HCT116 (cell line): Measurements from ENCODE around the gene TARBP2. TPM values are rescaled to one million over a fixed set of nuclear protein-coding genes. Genes with fewer than 3 reads are reported as not detected.

ENCODE experiments used
- ATAC-seq: fragments of 200-7000 bp; cut with Tn5 transposase; 2 replicates; pipeline ENCODE4 v1.9.1; 2020; ENCODE audit warnings: mild to moderate bottlenecking, moderate library complexity
- BruUV-seq: library from RNA; stranded (reverse); fragments of 400-500 nt; replicated peaks from 2 replicates; lab custom pipeline; 2021; lab: Mats Ljungman, UMichigan
- CTCF ChIA-PET: fragments of 300-600 bp; sonication (Branson Sonifier 250); formaldehyde crosslinking; loops from one replicate; lab custom pipeline; 2021; ENCODE audit warnings: antibody characterized with exemption; lab: Charles Lee
- POLR2A ChIA-PET: fragments of 300-600, 350-600 bp; sonication (Branson Sonifier 250); formaldehyde crosslinking; loops from one replicate; lab custom pipeline; 2021; ENCODE audit warnings: antibody characterized with exemption; lab: Charles Lee
- RAD21 ChIA-PET, 2 experiments: fragments of 300-600 bp; sonication (Branson Sonifier 250); formaldehyde crosslinking; loops; one replicate each; lab custom pipeline; 2023; ENCODE audit warnings: low total read pairs in 2 of 2; ENCODE audit not compliant: uncharacterized antibody in 2 of 2, unreplicated experiment in 2 of 2, low non-redundant PET in 1 of 2; lab: Charles Lee
- DNase-seq: peaks from one replicate; pipeline ENCODE4 v3.0.0-alpha.2; 2010; ENCODE audit warnings: low read depth, low spot score
- H2AFZ ChIP-seq: fragments of 200-600 bp; shearing (Covaris generic), sonication (generic); 2 replicates; pipeline ENCODE4 v1.6.1; 2017; ENCODE audit warnings: low read depth, mixed run types, mixed read lengths, antibody characterized with exemption, low read length; ENCODE audit not compliant: poor library complexity, severe bottlenecking
- H3K27ac ChIP-seq: 2 replicates; pipeline ENCODE4 v1.5.1; 2012; ENCODE audit warnings: low read depth, low read length
- H3K27me3 ChIP-seq: fragments of 200-600 bp; sonication (generic); 2 replicates; pipeline ENCODE4 v1.6.1; 2016; ENCODE audit warnings: mixed run types, low read length, mixed read lengths; ENCODE audit not compliant: insufficient read depth
- H3K36me3 ChIP-seq, 2 experiments: fragments of 200-500 bp in 1 of 2; fragments of 200-600 bp in 1 of 2; sonication (Bioruptor generic) in 1 of 2; sonication (generic) in 1 of 2; 2 replicates each; pipeline versions ENCODE4 v1.5.1 to v1.6.1; 2014 to 2016; ENCODE audit warnings: low read length in 2 of 2, inconsistent platforms in 1 of 2, mixed read lengths in 1 of 2, mixed run types in 1 of 2; ENCODE audit not compliant: insufficient read depth in 2 of 2, control insufficient read depth in 1 of 2
- H3K4me1 ChIP-seq, 2 experiments: fragments of 200-600 bp in 1 of 2; sonication (generic) in 1 of 2; 2 replicates each; pipeline versions ENCODE4 v1.5.1 to v1.6.1; 2012 to 2017; ENCODE audit warnings: low read length in 2 of 2, inconsistent platforms in 1 of 2, mild to moderate bottlenecking in 1 of 2, mixed read lengths in 1 of 2, mixed run types in 1 of 2, moderate library complexity in 1 of 2; ENCODE audit not compliant: insufficient read depth in 2 of 2, control insufficient read depth in 1 of 2
- H3K4me2 ChIP-seq: fragments of 200-600 bp; sonication (generic); 2 replicates; pipeline ENCODE4 v1.6.1; 2017; ENCODE audit warnings: mixed run types, low read length, mixed read lengths
- H3K4me3 ChIP-seq, 2 experiments: fragments of 200-600 bp in 1 of 2; sonication (generic) in 1 of 2; replicated peaks in 1 of 2; 2 replicates each; pipeline ENCODE4 v1.5.1; 2011 to 2016; ENCODE audit warnings: low read length in 2 of 2, control low read depth in 1 of 2, low read depth in 1 of 2, mild to moderate bottlenecking in 1 of 2, mixed read lengths in 1 of 2, mixed run types in 1 of 2
- H3K79me2 ChIP-seq: fragments of 200-600 bp; sonication (generic); 2 replicates; pipeline ENCODE4 v1.6.1; 2017; ENCODE audit warnings: mild to moderate bottlenecking, mixed run types, low read length, moderate library complexity, mixed read lengths; ENCODE audit not compliant: insufficient read depth
- H3K9ac ChIP-seq: fragments of 200-600 bp; sonication (generic); 2 replicates; pipeline ENCODE4 v1.6.1; 2016; ENCODE audit warnings: low read length, mixed read lengths
- H3K9me2 ChIP-seq: fragments of 200-600 bp; sonication (generic), shearing (Covaris generic); 2 replicates; pipeline ENCODE4 v1.6.1; 2017; ENCODE audit warnings: mixed run types, mild to moderate bottlenecking, moderate library complexity; ENCODE audit not compliant: insufficient read depth
- H3K9me3 ChIP-seq, 2 experiments: fragments of 200-500 bp in 1 of 2; fragments of 200-600 bp in 1 of 2; sonication (Bioruptor generic) in 1 of 2; sonication (generic) in 1 of 2; 2 replicates each; pipeline ENCODE4 v1.6.1; 2014 to 2017; ENCODE audit warnings: low read length in 2 of 2, mixed read lengths in 2 of 2, inconsistent platforms in 1 of 2, low read depth in 1 of 2, mild to moderate bottlenecking in 1 of 2, mixed run types in 1 of 2, moderate library complexity in 1 of 2; ENCODE audit not compliant: control insufficient read depth in 1 of 2, insufficient read depth in 1 of 2
- H4K20me1 ChIP-seq: fragments of 200-600 bp; sonication (generic), shearing (Covaris generic); 2 replicates; pipeline ENCODE4 v1.6.1; 2017; ENCODE audit warnings: mixed run types, mild to moderate bottlenecking, moderate library complexity; ENCODE audit not compliant: insufficient read depth
- ATF3 ChIP-seq: IDR thresholded peaks from 2 replicates; pipeline ENCODE4 v1.6.1; 2012
- CBX3 ChIP-seq: IDR thresholded peaks from 2 replicates; pipeline ENCODE4 v1.6.1; 2012; ENCODE audit warnings: low read depth
- CEBPB ChIP-seq: IDR thresholded peaks from 2 replicates; pipeline ENCODE4 v1.6.1; 2012; ENCODE audit warnings: low read depth
- EGR1 ChIP-seq: IDR thresholded peaks from 2 replicates; pipeline ENCODE4 v1.6.1; 2012; ENCODE audit warnings: low read depth
- ELF1 ChIP-seq: IDR thresholded peaks from 2 replicates; pipeline ENCODE4 v1.6.1; 2012; ENCODE audit warnings: low read depth, borderline replicate concordance
- EZH2phosphoT487 ChIP-seq: fragments of 200-600 bp; IDR thresholded peaks from 2 replicates; pipeline ENCODE4 v1.6.1; 2018; ENCODE audit warnings: antibody characterized with exemption, borderline replicate concordance
- FOSL1 ChIP-seq: IDR thresholded peaks from 2 replicates; pipeline ENCODE4 v1.6.1; 2012; ENCODE audit warnings: low read depth
- JUND ChIP-seq: IDR thresholded peaks from 2 replicates; pipeline ENCODE4 v1.6.1; 2012
- MAX ChIP-seq: IDR thresholded peaks from 2 replicates; pipeline ENCODE4 v1.6.1; 2012
- POLR2A ChIP-seq: IDR thresholded peaks from 2 replicates; pipeline ENCODE4 v1.7.0; 2011; ENCODE audit warnings: borderline replicate concordance; ENCODE audit not compliant: insufficient read depth, insufficient read length; ENCODE audit errors: extremely low read depth
- POLR2AphosphoS5 ChIP-seq: IDR thresholded peaks from 2 replicates; pipeline ENCODE4 v1.6.1; 2011; ENCODE audit warnings: mild to moderate bottlenecking, low read depth, low read length, moderate library complexity
- RAD21 ChIP-seq: IDR thresholded peaks from 2 replicates; pipeline ENCODE4 v1.6.1; 2012; ENCODE audit warnings: low read depth, mild to moderate bottlenecking
- SP1 ChIP-seq: IDR thresholded peaks from 2 replicates; pipeline ENCODE4 v1.6.1; 2012; ENCODE audit warnings: low read depth
- SRF ChIP-seq: IDR thresholded peaks from 2 replicates; pipeline ENCODE4 v1.6.1; 2012; ENCODE audit warnings: low read depth
- TCF7L2 ChIP-seq: IDR thresholded peaks from 2 replicates; pipeline ENCODE4 v1.7.0; 2011; ENCODE audit warnings: borderline replicate concordance, inconsistent platforms; ENCODE audit not compliant: insufficient read depth, insufficient read length; ENCODE audit errors: extremely low read depth
- YY1 ChIP-seq: IDR thresholded peaks from 2 replicates; pipeline ENCODE4 v1.6.1; 2011; ENCODE audit warnings: low read length, low read depth, moderate library complexity, mild to moderate bottlenecking; ENCODE audit not compliant: insufficient replicate concordance; ENCODE audit errors: extremely low read depth
- ZBTB33 ChIP-seq: IDR thresholded peaks from 2 replicates; pipeline ENCODE4 v1.6.1; 2011; ENCODE audit warnings: mild to moderate bottlenecking, low read length, moderate library complexity; ENCODE audit not compliant: insufficient replicate concordance; ENCODE audit errors: extremely low read depth
- ZFX ChIP-seq: fragments of 450-650 bp; IDR thresholded peaks from 2 replicates; pipeline ENCODE4 v1.6.1; 2017
- ZNF274 ChIP-seq: fragments of 200-500 bp; sonication (Bioruptor generic); IDR thresholded peaks from 2 replicates; pipeline ENCODE4 v1.6.1; 2014; ENCODE audit warnings: mild to moderate bottlenecking, low read depth, low read length, inconsistent platforms
- intact Hi-C: fragments of 100-400 bp; cut with micrococcal nuclease; formaldehyde crosslinking; loops from 2 replicates; pipeline ENCODE4 v1.10.0; 2022
- total RNA-seq: library from RNA; stranded (reverse); gene quantifications from one replicate; pipeline ENCODE4 v1.2.1, GENCODE V29; 2021; ENCODE audit not compliant: unreplicated experiment
- TF ChIP-seq, protein P1 (sequence below), 3 experiments: fragments of 200-600 bp in 1 of 3; sonication (generic) in 1 of 3; IDR thresholded peaks in 2 of 3; conservative IDR thresholded peaks in 1 of 3; 2 replicates each; pipeline ENCODE4 v1.5.1; 2012 to 2017; ENCODE audit warnings: low read depth in 2 of 3, low read length in 2 of 3, antibody characterized with exemption in 1 of 3, borderline replicate concordance in 1 of 3, control low read depth in 1 of 3, mild to moderate bottlenecking in 1 of 3, mixed read lengths in 1 of 3, mixed run types in 1 of 3, moderate library complexity in 1 of 3; ENCODE audit not compliant: insufficient read depth in 1 of 3

Gene TARBP2
- total RNA-seq, 1 experiment from 2014 or later = 40.1 TPM

DNA sequence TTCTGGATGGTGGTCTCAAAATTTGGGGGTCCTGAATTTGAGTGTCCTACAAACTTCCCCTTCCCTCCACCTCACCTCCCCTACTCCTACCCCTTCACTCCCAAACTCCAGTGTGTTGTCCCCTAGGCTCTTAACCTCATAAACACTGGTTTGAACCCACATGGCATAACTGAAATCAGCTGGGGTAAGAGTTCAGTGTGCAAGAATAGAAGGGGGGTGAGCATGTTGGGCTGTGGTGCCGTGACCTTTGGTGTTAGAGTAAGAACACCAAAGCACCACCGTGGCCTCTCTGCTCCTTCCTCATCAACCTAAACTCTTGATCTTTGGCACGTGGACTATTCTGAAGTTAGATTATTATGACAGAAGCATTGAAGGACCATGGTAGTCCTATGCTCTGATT, 38.1 kb upstream of the TARBP2 start:
- H3K9ac ChIP-seq = no peak overlapping the region
- ChIA-PET RAD21 (no interaction called here), CTCF (no interaction called here), POLR2A (no interaction called here)
- H3K9me3 ChIP-seq = no peaks in the 10 kb centered on the region
- H3K4me3 ChIP-seq = no peak overlapping the region
- TF ChIP-seq SP1 = no peak
- no peak for TF ChIP-seq ELF1
- TF ChIP-seq, protein P1, sequence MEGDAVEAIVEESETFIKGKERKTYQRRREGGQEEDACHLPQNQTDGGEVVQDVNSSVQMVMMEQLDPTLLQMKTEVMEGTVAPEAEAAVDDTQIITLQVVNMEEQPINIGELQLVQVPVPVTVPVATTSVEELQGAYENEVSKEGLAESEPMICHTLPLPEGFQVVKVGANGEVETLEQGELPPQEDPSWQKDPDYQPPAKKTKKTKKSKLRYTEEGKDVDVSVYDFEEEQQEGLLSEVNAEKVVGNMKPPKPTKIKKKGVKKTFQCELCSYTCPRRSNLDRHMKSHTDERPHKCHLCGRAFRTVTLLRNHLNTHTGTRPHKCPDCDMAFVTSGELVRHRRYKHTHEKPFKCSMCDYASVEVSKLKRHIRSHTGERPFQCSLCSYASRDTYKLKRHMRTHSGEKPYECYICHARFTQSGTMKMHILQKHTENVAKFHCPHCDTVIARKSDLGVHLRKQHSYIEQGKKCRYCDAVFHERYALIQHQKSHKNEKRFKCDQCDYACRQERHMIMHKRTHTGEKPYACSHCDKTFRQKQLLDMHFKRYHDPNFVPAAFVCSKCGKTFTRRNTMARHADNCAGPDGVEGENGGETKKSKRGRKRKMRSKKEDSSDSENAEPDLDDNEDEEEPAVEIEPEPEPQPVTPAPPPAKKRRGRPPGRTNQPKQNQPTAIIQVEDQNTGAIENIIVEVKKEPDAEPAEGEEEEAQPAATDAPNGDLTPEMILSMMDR (IDR thresholded peaks at IDR 0.05 in 2 of 3, conservative IDR thresholded peaks at IDR 0.05 in 1 of 3; ENCODE audit: borderline replicate concordance in 1 of 3, insufficient read depth in 1 of 3, low read depth in 2 of 3, low read length in 2 of 3) = no peak
- TF ChIP-seq POLR2AphosphoS5 = no peak
- TF ChIP-seq EGR1 = no peak
- no peak for TF ChIP-seq RAD21
- no peak for TF ChIP-seq POLR2A
- no peak for TF ChIP-seq CBX3
- TF ChIP-seq ATF3 = no peak
- TF ChIP-seq ZFX = no peak
- TF ChIP-seq MAX = no peak
- no peak for TF ChIP-seq FOSL1
- TF ChIP-seq YY1 = no peak
- no peak for TF ChIP-seq CEBPB
- TF ChIP-seq SRF = no peak
- TF ChIP-seq ZNF274 = no peak
- no peak for TF ChIP-seq EZH2phosphoT487
- TF ChIP-seq TCF7L2 = no peak
- no peak for TF ChIP-seq ZBTB33
- no peak for TF ChIP-seq JUND
- H4K20me1 ChIP-seq = peaks cover 66% of the 10 kb centered on the region; the same call in 1 of the 2 replicates
- DNase-seq (no peak), ATAC-seq (no peak)
- intact Hi-C loops = no loop called here
- no peaks in the 10 kb centered on the region for H3K4me1 ChIP-seq
- peaks cover 100% of the 10 kb centered on the region for H3K79me2 ChIP-seq
- peaks cover 94 to 95% of the 10 kb centered on the region in 2 experiments for H3K36me3 ChIP-seq
- H2AFZ ChIP-seq = no peak overlapping the region
- H3K27me3 ChIP-seq = no peaks in the 10 kb centered on the region
- H3K4me2 ChIP-seq = no peak overlapping the region
- BruUV-seq = no TSS peak
- H3K27ac ChIP-seq = no peak overlapping the region
- H3K9me2 ChIP-seq = no peaks in the 10 kb centered on the region
